Thoracic aorta (tissue), 2 donors: Measurements from ENCODE around the gene SCAANT1. TPM values are rescaled to one million over a fixed set of nuclear protein-coding genes. Genes with fewer than 3 reads are reported as not detected.

Experiments used
- ATAC-seq: fragments of 150-250 bp; one replicate; pipeline ENCODE4 v1.8.0; 2017; ENCODE audit warnings: low read depth; ENCODE audit not compliant: insufficient number of reproducible peaks, low FRiP score
- DNase-seq: peaks from one replicate; pipeline ENCODE4 v3.0.0-alpha.2; 2020; ENCODE audit warnings: low spot score
- H3K27ac ChIP-seq, 2 donors: fragments of 200-600 bp; sonication (generic); 1 replicate in 1 of 2; 2 replicates in 1 of 2; pipeline ENCODE4 v1.5.1; 2016; ENCODE audit warnings: mild to moderate bottlenecking in 2 of 2, moderate library complexity in 2 of 2
- H3K27me3 ChIP-seq: fragments of 200-600 bp; sonication (generic); replicated peaks from 2 replicates; pipeline ENCODE4 v1.6.0; 2016; ENCODE audit warnings: mild to moderate bottlenecking; ENCODE audit not compliant: insufficient read depth
- H3K36me3 ChIP-seq: fragments of 200-600 bp; sonication (generic); one replicate; pipeline ENCODE4 v1.5.1; 2016
- H3K4me1 ChIP-seq, 2 donors: fragments of 200-600 bp; sonication (generic); 1 replicate in 1 of 2; 2 replicates in 1 of 2; pipeline versions ENCODE4 v1.5.1 to v1.6.0; 2016; ENCODE audit warnings: low read depth in 2 of 2, mild to moderate bottlenecking in 1 of 2; ENCODE audit not compliant: control insufficient read depth in 1 of 2
- H3K4me3 ChIP-seq: fragments of 200-600 bp; sonication (generic); 2 replicates; pipeline ENCODE4 v1.5.1; 2016; ENCODE audit warnings: mild to moderate bottlenecking
- H3K9me3 ChIP-seq: fragments of 200-600 bp; sonication (generic); 2 replicates; pipeline ENCODE4 v1.5.1; 2016
- total RNA-seq, 2 donors: library from RNA; depleted of rRNA; stranded (reverse); fragments of >200 nt; gene quantifications; one replicate each; pipeline versions ENCODE4 v1.1.0 to v1.2.3, GENCODE V29; 2016
- TF ChIP-seq, protein P1 (sequence below): fragments of 200-600 bp; sonication (generic); IDR thresholded peaks from one replicate; pipeline ENCODE4 v1.5.1; 2019; ENCODE audit warnings: antibody characterized with exemption

SCAANT1 gene
- total RNA-seq, 2 donors from 2014 or later: not detected

DNA sequence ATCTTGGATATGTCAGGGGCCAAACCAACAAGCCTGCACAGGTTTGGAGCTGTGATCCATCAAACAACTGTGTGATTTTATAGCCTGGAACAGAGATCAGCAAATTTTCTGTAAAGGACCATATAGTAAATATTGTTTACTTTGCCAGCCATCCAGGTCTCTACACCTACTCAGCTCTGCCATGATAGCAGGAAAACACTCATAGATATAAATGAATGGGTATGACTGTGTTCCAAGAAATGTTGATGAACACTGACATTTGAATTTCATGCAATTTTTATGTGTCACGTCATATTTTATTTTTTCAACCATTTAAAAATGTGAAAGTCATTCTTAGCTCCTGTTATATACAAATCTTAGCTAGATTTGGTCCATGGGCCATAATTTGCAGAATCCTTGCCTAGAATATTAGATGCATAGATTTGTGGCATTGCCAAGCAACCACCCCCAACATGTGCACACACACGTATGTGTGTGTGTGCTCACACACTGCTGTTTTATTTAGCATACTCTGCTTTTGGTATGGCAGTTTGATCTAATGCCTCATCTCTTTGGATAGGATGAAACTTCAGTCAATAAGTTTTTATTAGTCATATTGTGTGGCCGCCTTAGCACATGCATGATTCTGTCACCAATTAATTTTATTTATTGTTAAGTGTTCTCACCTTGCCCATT is 42.1 kb downstream of the SCAANT1 start:
- H3K27me3 ChIP-seq: no peaks in the 10 kb centered on the region
- H3K27ac ChIP-seq: no peak overlapping the region
- TF ChIP-seq, protein P1, sequence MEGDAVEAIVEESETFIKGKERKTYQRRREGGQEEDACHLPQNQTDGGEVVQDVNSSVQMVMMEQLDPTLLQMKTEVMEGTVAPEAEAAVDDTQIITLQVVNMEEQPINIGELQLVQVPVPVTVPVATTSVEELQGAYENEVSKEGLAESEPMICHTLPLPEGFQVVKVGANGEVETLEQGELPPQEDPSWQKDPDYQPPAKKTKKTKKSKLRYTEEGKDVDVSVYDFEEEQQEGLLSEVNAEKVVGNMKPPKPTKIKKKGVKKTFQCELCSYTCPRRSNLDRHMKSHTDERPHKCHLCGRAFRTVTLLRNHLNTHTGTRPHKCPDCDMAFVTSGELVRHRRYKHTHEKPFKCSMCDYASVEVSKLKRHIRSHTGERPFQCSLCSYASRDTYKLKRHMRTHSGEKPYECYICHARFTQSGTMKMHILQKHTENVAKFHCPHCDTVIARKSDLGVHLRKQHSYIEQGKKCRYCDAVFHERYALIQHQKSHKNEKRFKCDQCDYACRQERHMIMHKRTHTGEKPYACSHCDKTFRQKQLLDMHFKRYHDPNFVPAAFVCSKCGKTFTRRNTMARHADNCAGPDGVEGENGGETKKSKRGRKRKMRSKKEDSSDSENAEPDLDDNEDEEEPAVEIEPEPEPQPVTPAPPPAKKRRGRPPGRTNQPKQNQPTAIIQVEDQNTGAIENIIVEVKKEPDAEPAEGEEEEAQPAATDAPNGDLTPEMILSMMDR: no peak

DNA sequence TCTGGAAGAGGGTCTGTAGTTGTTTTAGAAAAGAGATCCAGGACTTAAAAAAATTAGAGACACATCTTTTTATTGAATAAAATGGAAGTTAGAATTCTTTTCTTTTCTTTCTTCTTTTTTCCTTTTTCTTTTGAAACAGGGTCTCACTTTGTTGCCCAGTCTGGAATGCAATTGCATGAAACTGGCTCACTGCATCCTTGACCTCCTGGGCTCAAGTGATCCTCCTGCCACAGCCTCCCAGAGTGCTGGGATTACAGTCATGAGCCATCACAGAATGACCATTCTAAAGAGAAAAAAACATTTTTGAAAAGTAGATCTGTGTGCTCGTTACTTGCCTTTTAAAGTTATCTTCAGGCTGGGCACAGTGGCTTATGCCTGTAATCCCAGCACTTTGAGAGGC is 45.0 kb downstream of the SCAANT1 start:
- DNase-seq (no peak), ATAC-seq (no peak)
- H3K4me3 ChIP-seq: no peak overlapping the region
- H3K9me3 ChIP-seq: no peaks in the 10 kb centered on the region
- peaks cover 14 to 25% of the 10 kb centered on the region in 2 donors for H3K4me1 ChIP-seq
- H3K36me3 ChIP-seq: no peaks in the 10 kb centered on the region
- no peaks in the 10 kb centered on the region for H3K27me3 ChIP-seq
- H3K27ac ChIP-seq: no peak overlapping the region
- TF ChIP-seq, protein P1: no peak

More for the DNA sequence above, 42.1 kb downstream of the SCAANT1 start:
- no peak overlapping the region for H3K4me3 ChIP-seq
- DNase-seq: no peak
- no peak for ATAC-seq
- H3K4me1 ChIP-seq: peaks cover 6 to 17% of the 10 kb centered on the region in 2 donors
- H3K36me3 ChIP-seq: no peaks in the 10 kb centered on the region
- no peaks in the 10 kb centered on the region for H3K9me3 ChIP-seq

DNA sequence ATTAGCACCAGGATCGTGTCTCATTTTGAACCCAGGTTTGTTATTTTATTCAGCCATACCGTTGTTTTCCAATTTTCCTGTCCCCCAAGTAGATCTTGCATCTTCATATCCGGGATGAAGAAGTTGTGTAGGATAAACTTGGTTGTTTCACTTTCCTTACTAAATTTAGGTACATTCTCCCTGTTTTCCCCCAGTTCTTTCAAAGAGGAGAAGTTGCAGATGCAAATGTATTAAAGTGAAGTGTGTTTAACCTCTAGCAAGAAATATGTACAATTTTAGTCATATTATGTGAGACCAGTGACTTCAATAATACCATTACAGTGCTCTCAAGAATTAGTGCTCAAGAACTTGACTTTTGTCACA is 47.2 kb downstream of the SCAANT1 start:
- H3K4me3 ChIP-seq: peak overlapping the region; percentile 95
- no peaks in the 10 kb centered on the region for H3K27me3 ChIP-seq
- H3K4me1 ChIP-seq: peaks cover 14 to 16% of the 10 kb centered on the region in 2 donors
- TF ChIP-seq, protein P1: no peak
- peak overlapping the region in 1 of 2 donors; percentile 78 for H3K27ac ChIP-seq
- ATAC-seq (no peak), DNase-seq (no peak)
- H3K36me3 ChIP-seq: no peaks in the 10 kb centered on the region
- H3K9me3 ChIP-seq: no peaks in the 10 kb centered on the region

DNA sequence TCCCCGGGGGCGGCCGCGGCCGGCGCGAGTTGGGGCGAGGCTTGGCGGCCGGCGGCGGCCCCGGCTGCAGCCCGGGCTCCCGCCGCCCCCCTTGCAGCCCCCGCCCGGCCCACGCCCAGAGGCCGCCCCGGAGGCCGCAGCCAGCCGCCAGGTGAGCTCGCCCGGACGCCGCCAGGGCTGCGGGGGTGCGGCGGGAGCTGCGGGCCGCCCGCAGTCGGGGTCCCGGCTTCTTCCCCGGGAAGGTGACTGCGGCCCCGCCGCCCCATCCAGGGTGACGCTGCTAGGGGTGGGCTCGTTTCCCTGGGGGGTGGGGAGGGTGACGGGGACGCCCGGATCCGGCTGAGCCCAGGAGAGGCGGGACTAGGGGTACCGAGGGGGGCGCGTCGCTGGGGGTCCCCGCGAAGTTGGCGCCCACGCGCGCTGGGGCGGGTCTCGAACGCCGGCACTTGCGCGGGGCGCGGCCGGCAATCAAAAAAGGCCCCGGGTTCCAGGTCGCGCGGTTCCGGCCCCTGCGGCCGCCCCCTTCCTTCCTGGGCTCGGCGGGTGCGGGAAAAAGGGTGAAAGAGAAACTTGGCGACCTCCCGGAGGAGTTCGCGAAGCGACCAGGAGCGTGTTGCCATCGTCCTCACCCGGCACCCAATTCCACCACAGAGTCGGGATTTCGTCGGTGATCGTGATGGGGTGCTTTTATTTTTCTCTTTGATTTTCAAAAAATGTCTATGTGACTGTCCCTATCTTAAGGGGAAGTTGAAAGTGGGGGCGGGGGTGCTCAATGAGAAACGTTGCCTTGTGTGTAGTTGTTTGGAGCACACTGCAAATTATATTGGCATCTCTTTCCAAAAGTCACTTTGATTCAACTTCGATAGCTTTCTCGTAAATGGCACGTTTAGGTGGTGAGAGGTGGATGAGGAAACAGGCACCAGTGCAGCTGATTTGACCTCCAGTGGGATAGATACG is 47.9 kb downstream of the SCAANT1 start:
- ATAC-seq (peak; percentile 57), DNase-seq (no peak)
- no peaks in the 10 kb centered on the region for H3K27me3 ChIP-seq
- TF ChIP-seq, protein P1: no peak
- peaks cover 10 to 11% of the 10 kb centered on the region in 2 donors for H3K4me1 ChIP-seq
- H3K4me3 ChIP-seq: peak overlapping the region; percentile 95
- H3K27ac ChIP-seq: peak overlapping the region; percentile 69 to 78
- no peaks in the 10 kb centered on the region for H3K9me3 ChIP-seq
- H3K36me3 ChIP-seq: no peaks in the 10 kb centered on the region
